HG02642 (cell line): Measurements from ENCODE around the gene ZNF563.
A peak's percentile ranks its signal among the peaks of the same experiment; 100 is the strongest.
"Not testable (repeated sequence)": the region's sequence is repeated elsewhere in the genome, so short reads cannot be mapped to it uniquely, and the experiment has no call there.

Source experiments
- ATAC-seq: cut with Tn5 transposase; IDR thresholded peaks from one replicate; pipeline ENCODE4 v1.9.1; 2021; ENCODE audit warnings: mild to moderate bottlenecking; ENCODE audit not compliant: unreplicated experiment, poor library complexity

The ZNF563 gene

DNA sequence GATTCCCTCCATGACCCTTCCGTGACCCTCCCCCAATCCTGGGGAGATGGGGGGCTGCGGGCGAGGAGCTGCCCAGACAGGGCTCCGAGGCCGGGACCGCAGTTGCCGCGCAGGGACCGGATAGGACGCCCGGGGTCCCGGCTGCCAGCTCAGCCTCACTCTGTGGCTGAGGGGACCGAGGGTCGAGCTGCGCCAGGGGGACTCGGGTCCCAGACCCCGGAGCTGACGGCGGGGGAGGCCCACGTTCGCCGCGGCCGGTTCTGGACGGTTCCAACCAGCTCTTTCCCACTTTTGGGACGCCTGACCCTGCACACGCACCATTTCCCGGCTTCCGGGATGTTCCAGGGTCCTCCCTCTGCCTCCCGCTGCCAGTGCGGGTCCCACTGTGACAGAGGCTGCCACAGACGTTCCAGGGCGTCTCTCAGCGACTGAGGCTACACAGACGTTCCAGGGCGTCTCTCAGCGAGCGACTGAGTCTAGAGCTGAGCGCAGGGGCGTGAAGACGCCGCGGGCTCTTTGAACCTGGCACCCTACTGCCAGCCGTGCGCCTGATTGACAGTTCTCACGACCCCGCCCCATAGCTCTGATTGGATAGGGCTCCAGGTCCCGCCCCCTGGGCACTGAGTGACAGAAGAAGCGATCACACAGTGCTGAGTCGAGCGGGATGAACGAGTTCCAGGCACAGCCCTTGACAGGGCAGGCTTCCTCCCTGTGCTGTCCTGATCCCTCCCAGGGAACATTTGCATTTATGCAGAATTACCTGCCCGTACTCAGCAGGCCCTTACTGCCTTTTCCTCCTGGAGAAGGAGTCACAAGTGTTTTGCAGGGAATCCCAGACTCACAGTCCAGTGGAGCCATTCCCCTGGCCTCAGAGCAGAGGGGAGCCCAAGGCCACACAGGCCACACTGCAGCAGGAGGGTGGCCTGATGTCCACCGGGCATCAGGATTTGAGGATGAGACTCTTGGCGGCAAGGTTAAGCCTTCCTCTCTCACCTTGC is at the start of gene ZNF563:
TSS of gene ZNF563 (minus strand) at position 472 of the 998 bp plus-strand sequence. CDS start at position 321, 151 bp downstream.
- ATAC-seq, result peak; percentile 95

DNA sequence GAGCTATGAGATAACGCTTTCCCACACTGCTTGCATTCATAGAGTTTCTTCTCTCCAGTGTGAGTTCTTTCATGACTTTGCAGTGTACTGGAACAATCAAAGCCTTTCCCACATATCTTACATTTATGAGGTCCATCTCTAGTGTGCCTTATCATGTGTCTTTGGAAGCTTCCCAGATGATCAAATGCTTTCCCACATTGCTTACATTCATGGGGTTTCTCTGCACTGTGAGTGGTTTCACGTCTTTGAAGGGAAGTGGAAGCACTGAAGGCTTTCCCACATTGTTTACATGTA is 47.0 kb upstream of the ZNF563 start:
- ATAC-seq, result no peak

DNA sequence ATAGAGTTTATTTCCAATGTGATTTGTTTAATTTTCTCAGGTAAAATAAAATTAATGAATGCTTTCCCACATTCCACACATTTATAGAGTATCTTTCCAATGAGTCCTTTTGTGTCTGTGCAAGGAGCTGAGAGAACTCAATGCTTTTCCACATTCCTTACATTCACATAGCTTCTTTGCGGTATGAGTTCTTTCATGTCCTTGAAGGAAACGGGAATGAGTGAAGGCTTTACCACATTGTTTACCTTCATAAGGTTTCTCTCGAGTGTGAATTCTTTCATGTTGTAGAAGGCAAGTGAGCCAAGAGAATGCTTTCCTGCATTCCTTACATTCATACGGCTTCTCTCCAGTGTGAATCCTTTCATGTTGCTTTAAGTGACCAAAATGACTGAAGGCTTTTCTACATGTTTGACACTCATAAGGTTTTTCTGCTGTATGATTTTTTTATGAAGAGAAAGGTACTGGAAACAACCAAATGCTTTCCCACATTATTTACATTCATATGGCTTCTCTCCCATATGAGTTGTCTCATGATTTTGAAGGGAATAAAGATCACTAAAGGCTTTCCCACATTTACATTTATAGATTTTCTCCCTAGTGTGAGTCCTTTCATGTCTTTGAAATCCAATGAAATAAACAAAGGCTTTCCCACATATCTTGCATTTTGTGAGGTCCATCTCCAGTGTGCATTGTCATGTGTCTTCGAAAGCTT is 46.5 kb upstream of the ZNF563 start:
- ATAC-seq, result no peak

DNA sequence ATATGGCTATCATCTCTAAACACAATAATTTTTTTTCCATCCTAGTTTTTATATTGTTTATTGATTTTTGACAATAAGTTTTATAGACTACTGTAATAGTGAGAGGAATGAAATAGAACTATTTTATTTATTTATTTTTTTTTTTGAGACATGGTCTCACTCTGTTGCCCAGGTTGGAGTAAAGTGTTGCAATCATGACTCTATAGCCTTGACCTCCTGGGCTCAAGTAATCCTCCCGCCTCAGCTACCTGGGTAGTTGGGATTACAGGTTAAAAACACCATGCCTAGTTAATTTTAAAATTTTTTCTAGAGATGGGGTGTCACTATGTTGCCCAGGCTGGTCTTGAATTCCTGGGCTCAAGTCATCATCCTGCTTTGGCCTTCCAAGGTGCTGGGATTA is 40.6 kb upstream of the ZNF563 start:
- no peak for ATAC-seq

DNA sequence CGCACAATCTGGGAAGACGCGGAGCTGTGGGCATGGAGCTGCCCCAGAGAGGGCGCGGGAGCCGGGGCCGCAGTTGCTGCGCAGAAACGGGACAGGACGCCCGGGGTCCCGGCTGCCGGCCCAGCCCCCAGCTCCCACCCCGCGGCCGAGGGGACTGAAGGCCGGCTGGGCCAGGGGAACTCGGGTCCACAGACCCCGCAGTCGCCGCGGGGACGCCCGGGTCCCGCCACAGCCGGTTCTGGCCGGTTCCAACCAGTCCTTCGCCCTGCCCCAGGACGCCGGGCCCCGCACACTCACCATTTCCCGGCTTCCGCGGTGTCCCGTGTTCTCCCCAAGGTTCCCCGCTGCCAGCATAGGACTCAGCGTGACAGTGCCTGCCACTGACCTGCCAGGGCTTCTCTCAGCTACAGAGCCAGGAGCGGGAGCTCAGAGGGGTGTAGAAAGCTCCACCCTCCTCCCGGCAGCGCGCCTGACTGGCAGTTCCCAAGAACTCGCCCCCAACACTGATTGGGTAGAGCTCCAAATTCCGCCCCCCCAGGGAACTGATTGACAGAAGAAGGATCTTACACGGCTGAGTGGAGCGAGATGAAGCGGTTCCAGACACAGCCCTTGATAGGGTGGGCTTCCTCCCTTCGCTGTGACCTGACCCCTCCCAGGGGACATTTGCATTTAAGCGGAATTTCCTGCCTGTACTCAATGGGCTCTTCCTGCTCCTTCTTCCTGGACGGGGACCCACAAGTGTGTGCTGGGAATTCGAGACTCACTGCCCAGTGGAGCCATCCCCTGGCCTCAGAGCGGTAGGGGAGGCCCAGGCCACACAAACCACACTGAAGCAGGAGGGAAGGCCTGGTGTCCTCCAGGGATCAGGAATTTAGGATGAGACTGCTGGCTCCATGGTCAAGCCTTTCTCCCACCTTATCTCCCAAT is 32.1 kb upstream of the ZNF563 start, which contains the start of gene ZNF442:
TSS of gene ZNF442 (minus strand) at position 448 of the 927 bp plus-strand sequence. CDS start 2,052 bp downstream, outside the sequence.
- peak; percentile 95 for ATAC-seq

DNA sequence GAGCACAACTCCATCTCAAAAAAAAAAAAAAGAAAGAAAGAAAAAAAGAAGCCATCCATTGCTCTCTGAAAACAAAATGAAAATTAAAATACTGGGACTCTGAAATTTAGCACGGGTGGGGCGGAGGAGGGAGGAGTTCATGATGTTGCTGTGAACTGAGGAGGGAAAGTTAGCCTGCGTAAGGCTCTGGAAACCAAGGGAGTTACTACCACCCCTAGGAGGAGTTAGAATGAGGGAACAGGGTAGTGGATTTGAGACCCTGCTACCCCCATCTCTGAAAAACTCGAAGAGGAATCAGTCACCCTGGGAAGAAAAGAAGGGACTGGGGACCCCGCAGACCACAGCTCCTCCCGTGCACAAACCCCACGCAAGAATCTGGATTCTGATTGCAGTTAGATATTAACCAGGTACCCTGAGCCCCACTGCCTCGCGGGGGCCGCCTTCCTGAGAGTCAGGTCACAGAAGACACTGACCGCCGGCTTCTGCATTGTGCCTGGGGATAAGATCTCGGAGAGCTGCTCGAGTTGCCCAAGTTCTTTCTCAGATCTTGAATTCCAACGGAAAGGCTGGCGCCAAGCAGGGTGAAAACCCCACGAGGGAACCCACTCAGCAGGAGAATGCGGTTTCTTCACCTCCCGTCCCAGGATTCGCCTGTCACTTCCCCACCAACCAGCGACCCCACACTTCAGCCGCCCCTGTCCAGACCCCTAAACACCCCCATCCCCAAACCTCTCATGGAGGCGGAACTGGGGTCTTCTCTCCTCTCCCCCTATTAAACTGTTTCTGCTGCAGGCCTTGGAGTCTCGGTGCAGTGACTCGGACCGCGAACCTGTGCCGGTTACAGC is 31.2 kb upstream of the ZNF563 start:
- ATAC-seq, result no peak

DNA sequence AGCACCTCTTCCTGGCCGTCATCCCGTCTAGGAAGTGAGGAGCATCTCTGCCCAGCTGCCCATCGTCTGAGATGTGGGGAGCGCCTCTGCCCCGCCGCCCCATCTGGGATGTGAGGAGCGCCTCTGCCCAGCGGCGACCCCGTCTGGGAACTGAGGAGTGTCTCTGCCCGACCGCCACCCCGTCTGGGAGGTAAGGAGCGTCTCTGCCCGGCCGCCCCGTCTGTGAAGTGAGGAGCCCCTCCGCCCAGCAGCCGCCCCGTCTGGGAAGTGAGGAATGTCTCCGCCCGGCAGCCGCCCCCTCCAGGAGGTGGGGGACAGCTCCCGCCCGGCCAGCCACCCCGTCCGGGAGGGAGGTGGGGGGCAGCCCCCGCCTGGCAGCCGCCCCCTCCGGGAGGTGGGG is 28.8 kb upstream of the ZNF563 start:
- not testable (repeated sequence) for ATAC-seq

DNA sequence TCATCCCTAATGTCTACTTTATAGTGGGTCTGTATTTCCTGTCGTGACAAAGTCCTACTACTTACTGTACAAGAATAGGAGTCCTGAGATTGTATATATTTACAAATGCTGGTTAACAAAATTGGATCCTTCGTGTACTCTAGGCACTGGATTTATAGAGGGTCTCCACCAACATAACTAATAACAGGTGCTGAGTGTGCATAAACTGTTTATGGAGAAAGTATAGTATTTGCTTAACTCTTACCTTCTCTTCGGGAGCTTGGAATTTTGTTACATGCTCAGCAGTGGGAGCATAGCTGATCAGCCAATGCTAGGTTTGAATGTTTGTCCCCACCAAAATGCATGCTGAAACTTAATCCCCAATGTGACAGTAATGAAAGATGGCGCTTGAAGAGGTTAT is 19.9 kb upstream of the ZNF563 start:
- ATAC-seq, result no peak

DNA sequence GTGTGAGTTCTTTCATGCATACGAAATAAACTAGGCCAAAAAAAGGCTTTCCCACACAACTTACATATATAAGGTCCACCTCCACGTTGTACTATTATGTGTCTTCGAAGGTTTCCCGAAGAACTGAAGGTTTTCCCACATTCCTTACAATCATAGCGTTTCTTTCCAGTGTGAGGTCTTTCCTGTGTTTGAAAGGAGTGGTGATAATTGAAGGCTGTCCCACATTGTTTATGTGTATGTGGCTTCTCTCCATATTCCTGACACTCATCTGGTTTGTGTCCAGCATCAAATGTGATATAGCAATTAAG is 17.4 kb upstream of the ZNF563 start:
- ATAC-seq, result no peak

DNA sequence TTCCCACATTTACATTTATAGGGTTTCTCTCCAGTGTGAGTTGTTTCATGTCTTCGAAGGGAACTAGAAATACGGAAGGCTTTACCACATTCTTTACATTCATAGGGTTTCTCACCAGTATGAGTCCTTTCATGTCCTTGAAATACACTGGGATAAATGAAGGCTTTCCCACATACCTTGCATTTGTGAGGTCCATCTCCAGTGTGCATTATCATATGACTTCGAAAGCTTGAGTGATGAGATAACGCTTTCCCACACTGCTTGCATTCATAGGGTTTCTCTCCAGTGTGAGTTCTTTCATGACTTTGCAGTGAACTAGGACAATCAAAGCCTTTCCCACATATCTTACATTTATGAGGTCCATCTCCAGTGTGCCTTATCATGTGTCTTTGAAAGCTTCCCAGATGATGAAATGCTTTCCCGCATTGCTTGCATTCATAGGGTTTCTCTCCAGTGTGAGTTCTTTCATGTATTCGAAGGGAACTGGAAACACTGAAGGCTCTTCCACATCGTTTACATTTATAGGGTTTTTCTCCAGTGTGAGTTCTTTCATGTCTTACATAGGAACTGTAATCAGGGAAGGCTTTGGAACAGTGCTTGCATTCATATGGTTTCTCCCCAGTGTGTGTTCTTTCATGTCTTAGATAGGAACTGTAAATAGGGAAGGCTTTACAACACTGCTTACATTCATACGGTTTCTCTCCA is 16.9 kb upstream of the ZNF563 start:
- no peak for ATAC-seq

DNA sequence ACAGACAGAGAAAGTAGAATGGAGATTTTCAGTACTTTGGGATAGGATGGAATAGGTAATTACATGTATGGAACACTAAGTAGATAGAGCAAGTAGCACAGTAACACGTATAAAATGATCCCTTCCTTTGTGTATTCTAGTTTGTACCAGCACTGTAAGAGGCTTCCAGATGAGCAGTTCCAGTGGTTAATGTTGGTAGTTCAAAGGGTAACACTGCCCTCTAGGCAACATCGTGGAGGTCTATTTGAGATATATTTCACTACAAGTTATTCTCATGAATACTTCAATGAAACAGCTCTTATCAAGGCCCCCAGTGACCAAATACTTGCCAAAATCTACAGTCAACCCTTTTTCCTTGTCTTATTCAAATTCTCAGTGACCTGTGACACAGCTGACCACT is 13.5 kb upstream of the ZNF563 start:
- ATAC-seq, result no peak

DNA sequence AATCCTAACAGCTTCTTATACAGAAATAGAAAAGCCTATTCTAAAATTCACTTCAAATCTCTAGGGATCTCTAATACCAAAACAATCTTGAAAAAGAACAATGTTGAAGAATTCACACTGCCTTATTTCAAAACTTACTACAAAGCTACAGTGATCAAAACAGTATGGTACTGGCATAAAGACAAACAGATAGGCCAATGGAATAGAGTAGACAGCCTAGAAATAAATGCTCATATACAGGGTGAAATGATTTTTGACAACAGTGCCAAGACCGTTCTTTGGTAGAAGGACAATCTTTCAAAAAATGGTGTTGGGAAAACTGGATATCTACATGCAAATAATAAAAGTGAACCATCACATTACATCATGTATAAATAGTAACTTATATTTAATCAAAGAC is 11.8 kb upstream of the ZNF563 start:
- ATAC-seq, result no peak

DNA sequence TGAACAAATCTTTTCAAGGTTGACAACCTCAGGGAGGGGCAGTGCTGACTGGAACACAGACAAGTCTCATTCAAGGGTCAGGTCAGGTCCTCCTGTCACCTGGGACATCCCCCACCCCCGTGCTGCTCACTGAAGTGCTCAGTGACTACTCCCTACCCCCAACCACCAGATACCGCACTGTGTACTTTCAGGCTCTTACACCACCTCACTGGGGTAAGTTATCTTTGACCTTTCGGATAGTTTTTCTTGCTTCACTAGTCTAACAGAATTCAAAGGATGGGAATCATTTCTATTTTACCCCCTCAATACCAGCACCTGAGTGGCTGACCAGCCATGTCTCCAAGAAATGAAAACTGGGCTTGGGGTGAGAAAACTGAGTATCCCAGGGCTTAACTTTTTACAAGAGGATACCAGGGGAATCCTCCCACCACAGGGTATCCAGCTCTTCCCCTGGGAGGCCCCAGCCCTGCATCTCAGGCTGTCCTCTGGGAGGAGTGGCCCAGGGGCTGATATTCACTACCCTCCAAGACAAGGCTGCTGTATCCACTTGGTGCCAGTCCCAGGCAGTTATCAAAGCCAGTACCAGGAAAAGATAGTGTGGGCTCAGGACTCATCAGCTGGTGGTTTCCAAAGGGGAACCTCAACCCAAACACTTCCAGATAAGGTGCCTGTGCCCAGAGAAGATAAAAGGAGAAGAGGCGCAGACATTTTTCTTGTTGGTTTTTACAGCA is 2.1 kb downstream of the ZNF563 start:
- ATAC-seq, result no peak

DNA sequence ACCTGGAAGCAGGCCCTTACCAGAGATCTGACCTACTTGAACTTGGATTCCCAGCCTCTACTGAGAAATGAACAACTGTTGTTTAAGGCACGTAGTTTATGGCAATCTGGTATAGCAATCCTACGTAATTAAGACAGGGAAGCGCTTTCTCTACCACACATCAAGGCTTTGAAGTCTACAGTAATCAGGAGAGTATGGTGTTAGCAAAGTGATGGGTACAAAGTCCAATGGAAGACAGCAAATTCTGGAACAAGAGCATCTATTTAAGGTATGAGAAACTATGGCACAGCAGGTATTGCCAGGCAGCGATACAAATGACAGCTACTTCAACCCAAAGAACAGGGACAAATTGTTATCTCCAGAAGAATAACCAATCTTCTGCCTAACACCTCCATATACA is 3.1 kb downstream of the ZNF563 start:
- ATAC-seq, result no peak

DNA sequence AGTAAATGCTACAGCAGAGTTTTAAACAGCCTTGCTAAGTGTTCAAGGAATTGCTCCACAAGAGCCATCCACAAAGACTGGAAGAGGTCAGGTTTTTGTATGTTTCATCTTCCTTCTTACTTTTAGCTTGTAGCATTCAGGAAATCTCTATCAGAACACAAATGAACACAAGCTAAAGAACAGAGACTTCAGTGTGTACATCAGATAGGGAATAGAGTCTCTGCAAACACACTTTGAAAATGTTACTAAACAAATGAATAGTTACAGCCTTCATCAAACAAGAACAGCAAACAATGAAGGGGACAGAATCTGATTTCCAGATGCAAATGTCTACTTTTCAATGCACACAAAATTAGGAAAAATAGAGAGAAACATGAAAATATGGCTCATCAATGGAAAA is 7.7 kb downstream of the ZNF563 start:
- no peak for ATAC-seq

DNA sequence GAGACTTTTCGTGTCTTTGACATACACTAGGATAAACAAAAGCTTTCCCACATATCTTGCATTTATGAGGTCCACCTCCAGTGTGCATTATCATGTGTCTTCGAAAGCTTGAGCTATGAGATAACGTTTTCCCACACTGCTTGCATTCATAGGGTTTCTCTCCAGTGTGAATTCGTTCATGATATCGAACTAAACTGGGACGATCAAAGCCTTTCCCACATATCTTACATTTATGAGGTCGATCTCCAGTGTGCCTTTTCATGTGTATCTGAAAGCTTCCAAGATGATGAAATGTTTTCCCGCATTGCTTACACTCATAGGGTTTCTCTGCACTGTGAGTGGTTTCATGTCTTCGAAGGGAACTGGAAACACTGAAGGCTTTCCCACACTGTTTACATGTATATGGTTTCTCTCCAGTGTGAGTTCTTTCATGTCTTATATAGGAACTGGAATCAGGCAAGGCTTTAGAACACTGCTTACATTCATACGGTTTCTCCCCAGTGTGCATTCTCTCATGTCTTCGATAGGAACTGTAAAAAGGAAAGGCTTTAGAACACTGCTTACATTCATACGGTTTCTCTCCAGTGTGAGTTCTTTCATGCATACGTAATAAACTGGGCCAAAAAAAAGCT is 14.5 kb downstream of the ZNF563 start:
- no peak for ATAC-seq

DNA sequence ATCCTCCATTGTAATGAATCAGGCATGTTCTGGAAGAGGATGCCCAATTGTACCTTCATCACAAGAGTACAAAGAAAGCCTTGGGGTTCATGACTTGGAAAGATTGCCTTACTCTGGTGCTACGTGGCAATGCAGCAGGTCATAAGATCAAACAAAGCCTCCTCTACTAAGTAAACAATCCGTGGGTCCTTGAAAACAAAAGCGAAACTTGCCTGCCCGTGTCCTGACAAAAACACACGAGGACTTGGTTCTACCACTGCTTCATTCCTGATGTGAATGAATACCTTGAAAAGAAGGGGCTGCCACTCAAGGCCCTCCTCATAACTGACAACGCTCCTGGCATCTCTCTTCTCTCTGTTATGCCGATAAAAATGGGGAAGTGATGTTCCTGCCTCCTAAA is 18.9 kb downstream of the ZNF563 start:
- ATAC-seq, result no peak

DNA sequence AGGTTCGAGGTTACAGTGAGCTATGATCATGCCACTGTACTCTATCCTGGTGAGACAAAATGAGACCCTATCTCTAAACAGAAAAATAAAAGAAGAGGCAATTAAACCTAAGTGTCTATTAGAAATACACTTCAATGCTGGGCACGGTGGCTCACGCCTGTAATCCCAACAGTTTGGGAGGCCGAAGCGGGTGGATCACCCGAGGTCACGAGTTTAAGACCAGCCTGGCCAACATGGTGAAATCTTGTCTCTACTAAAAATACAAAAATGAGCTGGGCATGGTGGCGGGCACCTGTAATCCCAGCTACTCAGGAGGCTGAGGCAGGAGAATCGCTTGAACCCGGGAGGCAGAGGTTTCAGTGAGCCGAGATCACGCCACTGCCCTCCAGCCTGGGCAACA is 24.5 kb downstream of the ZNF563 start:
- not testable (repeated sequence) for ATAC-seq
